Measurements from ENCODE around the gene ADCY3.

Gene ADCY3

GRCh38 chr2:24924732-24925131 is 4.7 kb upstream of the ADCY3 start:
- no peak for DNase-seq

GRCh38 chr2:24924266-24924665 is 4.2 kb upstream of the ADCY3 start:
- DNase-seq, result no peak

- DNase-seq, result no peak
Measured at GRCh38 chr2:24923106-24923505, 3.1 kb upstream of the ADCY3 start.

- no peak for DNase-seq
Measured at GRCh38 chr2:24922556-24922955, 2.5 kb upstream of the ADCY3 start.

GRCh38 chr2:24920809-24921441 is 888 bp upstream of the ADCY3 start:
- DNase-seq, result no peak

GRCh38 chr2:24919506-24920097 is 435 bp downstream of the ADCY3 start:
- DNase-seq, result no peak

GRCh38 chr2:24919037-24919505 is 966 bp downstream of the ADCY3 start:
- DNase-seq, result no peak

GRCh38 chr2:24918326-24919036 is 1.6 kb downstream of the ADCY3 start:
- DNase-seq, result no peak

GRCh38 chr2:24917731-24918325 is 2.2 kb downstream of the ADCY3 start:
- DNase-seq, result no peak

GRCh38 chr2:24917086-24917485 is 3.0 kb downstream of the ADCY3 start:
- no peak for DNase-seq

- no peak for DNase-seq
Measured at GRCh38 chr2:24915796-24916195, 4.2 kb downstream of the ADCY3 start.

- DNase-seq, result no peak
Measured at GRCh38 chr2:24915175-24915574, 4.9 kb downstream of the ADCY3 start.

GRCh38 chr2:24914713-24915112 is 5.3 kb downstream of the ADCY3 start:
- DNase-seq, result no peak

GRCh38 chr2:24913911-24914310 is 6.1 kb downstream of the ADCY3 start:
- no peak for DNase-seq

GRCh38 chr2:24912986-24913385 is 7.1 kb downstream of the ADCY3 start:
- no peak for DNase-seq

GRCh38 chr2:24912523-24912922 is 7.5 kb downstream of the ADCY3 start:
- DNase-seq, result no peak

GRCh38 chr2:24910245-24910644 is 9.8 kb downstream of the ADCY3 start:
- no peak for DNase-seq

- DNase-seq, result no peak
Measured at GRCh38 chr2:24909555-24910177, 10.4 kb downstream of the ADCY3 start.

- DNase-seq, result no peak
Measured at GRCh38 chr2:24908461-24908901, 11.6 kb downstream of the ADCY3 start.

- no peak for DNase-seq
Measured at GRCh38 chr2:24907116-24907515, 12.9 kb downstream of the ADCY3 start.

GRCh38 chr2:24906466-24906865 is 13.6 kb downstream of the ADCY3 start:
- DNase-seq, result no peak

- no peak for DNase-seq
Measured at GRCh38 chr2:24903161-24904103, 16.6 kb downstream of the ADCY3 start.
